Liver (tissue), 9 donors: ENCODE measurements around the gene FAP. TPM values are rescaled to one million over a fixed set of nuclear protein-coding genes. Genes with fewer than 3 reads are reported as not detected.

Source experiments
- DNase-seq: peaks from one replicate; pipeline ENCODE4 v3.0.0-alpha.2; 2017; ENCODE audit warnings: low spot score
- H3K27ac ChIP-seq, 2 donors: one replicate each; pipeline ENCODE4 v1.7.0; 2013; ENCODE audit warnings: inconsistent platforms in 2 of 2, low read length in 2 of 2, control low read depth in 1 of 2, low read depth in 1 of 2, mild to moderate bottlenecking in 1 of 2
- H3K27me3 ChIP-seq, 4 donors: one replicate each; pipeline versions ENCODE4 v1.6.1 to v1.7.0; 2013; ENCODE audit warnings: low read length in 3 of 4, inconsistent platforms in 1 of 4, mild to moderate bottlenecking in 1 of 4, moderate library complexity in 1 of 4; ENCODE audit not compliant: control insufficient read depth in 4 of 4, insufficient read depth in 4 of 4
- H3K36me3 ChIP-seq, 4 donors: one replicate each; pipeline versions ENCODE4 v1.6.1 to v1.7.0; 2013; ENCODE audit warnings: low read length in 3 of 4, mild to moderate bottlenecking in 3 of 4, low read depth in 1 of 4, moderate library complexity in 1 of 4; ENCODE audit not compliant: control insufficient read depth in 4 of 4, insufficient read depth in 3 of 4
- H3K4me1 ChIP-seq, 4 donors: one replicate each; pipeline versions ENCODE4 v1.6.1 to v1.7.0; 2013; ENCODE audit warnings: low read length in 3 of 4, mild to moderate bottlenecking in 3 of 4, moderate library complexity in 1 of 4; ENCODE audit not compliant: control insufficient read depth in 4 of 4, insufficient read depth in 4 of 4
- H3K4me3 ChIP-seq, 3 donors: one replicate each; pipeline versions ENCODE4 v1.6.1 to v1.7.0; 2013; ENCODE audit warnings: low read length in 3 of 3, control low read depth in 1 of 3, low read depth in 1 of 3, mild to moderate bottlenecking in 1 of 3
- H3K9ac ChIP-seq, 2 donors: one replicate each; pipeline ENCODE4 v1.7.0; 2013; ENCODE audit warnings: low read length in 2 of 2, mild to moderate bottlenecking in 2 of 2, moderate library complexity in 2 of 2, control low read depth in 1 of 2, low read depth in 1 of 2
- H3K9me3 ChIP-seq, 4 donors: one replicate each; pipeline versions ENCODE4 v1.6.1 to v1.7.0; 2013; ENCODE audit warnings: low read length in 3 of 4; ENCODE audit not compliant: control insufficient read depth in 4 of 4
- EGR1 ChIP-seq, 2 donors: IDR thresholded peaks; 2 replicates each; pipeline ENCODE4 v1.6.1; 2016 to 2018; ENCODE audit warnings: antibody characterized with exemption in 2 of 2, low read depth in 2 of 2
- FOXA1 ChIP-seq: IDR thresholded peaks from 2 replicates; pipeline ENCODE4 v1.6.1; 2016; ENCODE audit warnings: antibody characterized with exemption
- FOXA2 ChIP-seq: IDR thresholded peaks from 2 replicates; pipeline ENCODE4 v1.6.1; 2016; ENCODE audit warnings: antibody characterized with exemption
- GABPA ChIP-seq, 2 donors: IDR thresholded peaks in 1 of 2; conservative IDR thresholded peaks in 1 of 2; 2 replicates each; pipeline ENCODE4 v1.6.1; 2016; ENCODE audit warnings: antibody characterized with exemption in 2 of 2, mild to moderate bottlenecking in 1 of 2, moderate library complexity in 1 of 2
- HNF4G ChIP-seq: IDR thresholded peaks from 2 replicates; pipeline ENCODE4 v1.6.1; 2016; ENCODE audit warnings: antibody characterized with exemption
- JUND ChIP-seq, 2 donors: IDR thresholded peaks; 2 replicates each; pipeline ENCODE4 v1.6.1; 2016; ENCODE audit warnings: antibody characterized with exemption in 2 of 2
- MAX ChIP-seq: IDR thresholded peaks from 2 replicates; pipeline ENCODE4 v1.6.1; 2016; ENCODE audit warnings: antibody characterized with exemption
- NR2F2 ChIP-seq: IDR thresholded peaks from 2 replicates; pipeline ENCODE4 v1.6.1; 2016; ENCODE audit warnings: antibody characterized with exemption
- RAD21 ChIP-seq, 2 donors: IDR thresholded peaks; 2 replicates each; pipeline ENCODE4 v1.6.1; 2016; ENCODE audit warnings: antibody characterized with exemption in 2 of 2, mild to moderate bottlenecking in 2 of 2
- REST ChIP-seq: IDR thresholded peaks from 2 replicates; pipeline ENCODE4 v1.6.1; 2016; ENCODE audit warnings: antibody characterized with exemption, mild to moderate bottlenecking
- RXRA ChIP-seq, 2 donors: IDR thresholded peaks; 2 replicates each; pipeline ENCODE4 v1.6.1; 2017 to 2018; ENCODE audit warnings: antibody characterized with exemption in 2 of 2, mild to moderate bottlenecking in 1 of 2
- SP1 ChIP-seq: IDR thresholded peaks from 2 replicates; pipeline ENCODE4 v1.6.1; 2018; ENCODE audit warnings: antibody characterized with exemption, mild to moderate bottlenecking
- YY1 ChIP-seq: IDR thresholded peaks from 2 replicates; pipeline ENCODE4 v1.6.1; 2016; ENCODE audit warnings: antibody characterized with exemption, mild to moderate bottlenecking
- ZBTB33 ChIP-seq: IDR thresholded peaks from 2 replicates; pipeline ENCODE4 v1.6.1; 2016; ENCODE audit warnings: antibody characterized with exemption
- WGBS: extraction: QIAGEN DNeasy Blood & Tissue Kit; methylation state at CpG from one replicate; pipeline ENCODE4 v1.1.7; 2013; 5-methylcytosine and 5-hydroxymethylcytosine counted together
- polyA plus RNA-seq, 2 donors: library from polyadenylated mRNA; stranded (reverse) in 1 of 2; unstranded in 1 of 2; fragments of 200-250 nt in 1 of 2; fragments of >200 nt in 1 of 2; fragmentation: Nextera tagmentation in 1 of 2; extraction: Ambion mirVana in 1 of 2; gene quantifications; one replicate each; pipeline versions ENCODE4 v1.2.1 to v1.2.3, GENCODE V29; 2013 to 2015
- total RNA-seq, 2 donors: library from RNA; depleted of rRNA; stranded (reverse); fragments of >200 nt; gene quantifications; one replicate each; pipeline ENCODE4 v1.2.3, GENCODE V29; 2014
- TF ChIP-seq, protein P1 (sequence below): IDR thresholded peaks from 2 replicates; pipeline ENCODE4 v1.6.1; 2016; ENCODE audit warnings: antibody characterized with exemption
- TF ChIP-seq, protein P2 (sequence below): fragments of 150-350 bp; IDR thresholded peaks from 2 replicates; pipeline ENCODE4 v1.5.1; 2017; ENCODE audit warnings: improper control_type of control experiment, low read depth, low read length; ENCODE audit not compliant: missing input control
- donor health status: healthy.
- donor health status: healthy.
- donor health status: healthy.
- donor health status: healthy.
- donor health status: healthy.

The FAP gene
- total and polyA plus RNA-seq, 4 donors: 0.10 to 0.42 (median 0.23) TPM

DNA sequence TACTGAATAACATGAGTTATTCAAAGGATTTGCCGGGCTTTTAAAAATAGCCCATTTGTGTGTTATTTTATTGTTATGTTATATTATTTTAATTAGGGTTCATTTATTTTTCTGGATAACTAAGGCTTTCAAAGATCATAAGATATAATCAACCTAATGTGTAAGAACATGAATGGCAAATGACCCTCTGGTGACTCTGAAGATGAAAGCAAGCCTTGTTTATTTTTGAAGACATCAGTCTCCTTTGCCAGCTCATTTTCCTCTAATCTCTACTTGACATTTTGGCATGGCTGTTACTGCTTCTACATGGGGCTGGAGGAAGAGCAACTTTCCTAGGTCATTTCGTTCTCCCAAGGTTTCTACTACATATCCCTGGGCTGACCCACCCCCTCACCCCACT lies 10.6 kb downstream of the FAP start:
- no peak for DNase-seq
- Histone ChIP-seq H3K4me1 (no peaks in the 10 kb centered on the region), H3K9me3 (no peaks in the 10 kb centered on the region), H3K36me3 (no peaks in the 10 kb centered on the region), H3K27ac (no peak overlapping the region), H3K4me3 (no peak overlapping the region), H3K27me3 (no peaks in the 10 kb centered on the region), H3K9ac (no peak overlapping the region)
- WGBS: 71% methylated on average over 2 of the region's 2 CpGs
- TF ChIP-seq YY1 (no peak), RXRA (IDR thresholded peaks at IDR 0.05) (no peak)
- TF ChIP-seq, protein P1, sequence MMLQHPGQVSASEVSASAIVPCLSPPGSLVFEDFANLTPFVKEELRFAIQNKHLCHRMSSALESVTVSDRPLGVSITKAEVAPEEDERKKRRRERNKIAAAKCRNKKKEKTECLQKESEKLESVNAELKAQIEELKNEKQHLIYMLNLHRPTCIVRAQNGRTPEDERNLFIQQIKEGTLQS: no peak

DNA sequence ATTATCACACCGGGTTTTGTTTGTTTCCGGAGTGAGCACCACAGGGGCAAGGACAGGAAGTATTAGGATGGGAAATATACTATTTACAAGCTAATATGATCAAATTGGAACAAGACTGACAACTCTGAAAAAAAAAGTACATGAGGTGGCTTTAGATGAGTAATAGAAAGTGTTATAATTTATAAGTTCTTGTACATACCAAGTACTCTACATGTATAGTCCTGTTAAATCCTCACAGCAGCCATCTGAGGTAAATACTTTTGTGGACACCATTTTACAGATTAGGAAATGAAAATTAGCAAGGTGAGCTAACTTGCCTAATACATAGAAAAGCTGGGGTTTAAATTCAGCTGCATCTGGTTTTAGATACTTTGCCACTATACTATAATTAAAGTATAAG lies 11.2 kb downstream of the FAP start:
- 57% methylated on average over 2 of the region's 2 CpGs for WGBS
- TF ChIP-seq JUND (IDR thresholded peaks at IDR 0.05) (no peak), EGR1 (IDR thresholded peaks at IDR 0.05; ENCODE audit: low read depth in 2 of 2) (no peak), FOXA2 (no peak), FOXA1 (no peak), RXRA (IDR thresholded peaks at IDR 0.05) (no peak), GABPA (IDR thresholded peaks at IDR 0.05 in 1 of 2, conservative IDR thresholded peaks at IDR 0.05 in 1 of 2) (no peak), RAD21 (IDR thresholded peaks at IDR 0.05) (no peak), YY1 (no peak), ZBTB33 (no peak), SP1 (no peak), MAX (no peak)
- TF ChIP-seq, protein P1: no peak
- TF ChIP-seq, protein P2, sequence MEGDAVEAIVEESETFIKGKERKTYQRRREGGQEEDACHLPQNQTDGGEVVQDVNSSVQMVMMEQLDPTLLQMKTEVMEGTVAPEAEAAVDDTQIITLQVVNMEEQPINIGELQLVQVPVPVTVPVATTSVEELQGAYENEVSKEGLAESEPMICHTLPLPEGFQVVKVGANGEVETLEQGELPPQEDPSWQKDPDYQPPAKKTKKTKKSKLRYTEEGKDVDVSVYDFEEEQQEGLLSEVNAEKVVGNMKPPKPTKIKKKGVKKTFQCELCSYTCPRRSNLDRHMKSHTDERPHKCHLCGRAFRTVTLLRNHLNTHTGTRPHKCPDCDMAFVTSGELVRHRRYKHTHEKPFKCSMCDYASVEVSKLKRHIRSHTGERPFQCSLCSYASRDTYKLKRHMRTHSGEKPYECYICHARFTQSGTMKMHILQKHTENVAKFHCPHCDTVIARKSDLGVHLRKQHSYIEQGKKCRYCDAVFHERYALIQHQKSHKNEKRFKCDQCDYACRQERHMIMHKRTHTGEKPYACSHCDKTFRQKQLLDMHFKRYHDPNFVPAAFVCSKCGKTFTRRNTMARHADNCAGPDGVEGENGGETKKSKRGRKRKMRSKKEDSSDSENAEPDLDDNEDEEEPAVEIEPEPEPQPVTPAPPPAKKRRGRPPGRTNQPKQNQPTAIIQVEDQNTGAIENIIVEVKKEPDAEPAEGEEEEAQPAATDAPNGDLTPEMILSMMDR: no peak
- no peaks in the 10 kb centered on the region for H3K9me3 ChIP-seq

DNA sequence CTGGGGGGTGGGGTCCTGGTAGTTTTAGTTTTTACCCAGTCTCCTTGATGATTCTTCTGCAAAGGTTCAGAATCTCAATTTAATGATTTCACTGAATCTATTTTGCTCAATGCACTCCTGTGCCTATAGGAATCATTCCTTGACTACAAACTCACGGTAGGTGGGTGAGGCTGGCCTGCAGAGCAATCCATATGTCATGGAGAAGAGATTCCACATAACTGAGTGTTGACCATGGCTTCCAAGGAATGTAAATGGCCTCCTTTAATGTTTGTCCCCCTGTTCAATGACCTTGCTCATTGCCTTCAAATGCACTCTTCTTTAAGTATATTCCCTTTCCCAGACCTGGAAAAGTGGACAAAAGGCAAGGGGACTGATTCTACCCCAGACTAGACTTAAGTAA lies 12.5 kb downstream of the FAP start:
- no peak overlapping the region for H3K4me3 ChIP-seq
- 65% methylated on average over 1 of the region's 1 CpG for WGBS
- H3K27me3 ChIP-seq: no peaks in the 10 kb centered on the region
- H3K36me3 ChIP-seq: no peaks in the 10 kb centered on the region
- DNase-seq: no peak
- no peak overlapping the region for H3K9ac ChIP-seq
- H3K4me1 ChIP-seq: no peaks in the 10 kb centered on the region
- H3K27ac ChIP-seq: no peak overlapping the region
- H3K9me3 ChIP-seq: no peaks in the 10 kb centered on the region
- TF ChIP-seq FOXA2 (no peak), HNF4G (no peak), SP1 (no peak), NR2F2 (no peak), RAD21 (IDR thresholded peaks at IDR 0.05) (no peak), MAX (no peak), JUND (IDR thresholded peaks at IDR 0.05) (no peak), REST (no peak), RXRA (IDR thresholded peaks at IDR 0.05) (no peak), FOXA1 (no peak), GABPA (IDR thresholded peaks at IDR 0.05 in 1 of 2, conservative IDR thresholded peaks at IDR 0.05 in 1 of 2) (no peak), ZBTB33 (no peak), YY1 (no peak)
- TF ChIP-seq, protein P1: no peak

More for the DNA sequence above, 11.2 kb downstream of the FAP start:
- Histone ChIP-seq H3K27ac (no peak overlapping the region), H3K4me3 (no peak overlapping the region), H3K9ac (no peak overlapping the region), H3K4me1 (no peaks in the 10 kb centered on the region), H3K36me3 (no peaks in the 10 kb centered on the region), H3K27me3 (no peaks in the 10 kb centered on the region)
- DNase-seq: no peak
